ENCODE results near the gene DUOXA2.
"Not testable (repeated sequence)": the region's sequence is repeated elsewhere in the genome, so short reads cannot be mapped to it uniquely, and the experiment has no call there.

The DUOXA2 gene

DNA sequence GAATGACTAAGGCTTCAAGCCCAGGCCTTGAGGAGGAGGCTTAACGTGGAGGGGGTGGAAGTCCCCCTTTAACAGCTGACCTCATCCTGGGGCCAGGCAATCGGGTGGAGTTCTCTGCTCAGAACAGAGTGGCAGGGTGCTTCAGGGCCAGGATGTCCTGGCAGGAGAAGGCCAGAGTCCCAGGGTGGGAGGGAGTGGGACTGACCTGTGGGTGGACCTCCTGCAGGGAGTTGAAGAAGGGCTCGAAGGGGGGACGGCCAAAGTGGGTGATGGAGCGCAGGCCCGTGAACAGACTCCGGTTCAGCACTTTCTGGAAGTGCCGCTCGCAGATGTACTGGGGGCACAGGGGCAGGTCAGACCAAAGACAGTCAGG is 19.8 kb upstream of the DUOXA2 start:
- no peak for DNase-seq (ENCODE audit: low read depth in 3 of 3, low spot score in 1 of 3)

- DNase-seq (ENCODE audit: low read depth in 3 of 3, low spot score in 1 of 3), result no peak
These were observed 18.5 kb upstream of the DUOXA2 start for GRCh38 chr15:45095661-45096060.

- DNase-seq (ENCODE audit: low read depth in 3 of 3, low spot score in 1 of 3), result no peak
These were observed 16.7 kb upstream of the DUOXA2 start for GRCh38 chr15:45097466-45097865.

GRCh38 chr15:45099549-45100165 is 14.5 kb upstream of the DUOXA2 start:
- no peak for DNase-seq (ENCODE audit: low read depth in 3 of 3, low spot score in 1 of 3)

GRCh38 chr15:45100884-45101625 is 13.1 kb upstream of the DUOXA2 start:
- DNase-seq (ENCODE audit: low read depth in 3 of 3, low spot score in 1 of 3), result no peak

GRCh38 chr15:45101749-45102148 is 12.4 kb upstream of the DUOXA2 start:
- DNase-seq (ENCODE audit: low read depth in 3 of 3, low spot score in 1 of 3), result no peak

GRCh38 chr15:45102226-45102625 is 11.9 kb upstream of the DUOXA2 start:
- DNase-seq (ENCODE audit: low read depth in 3 of 3, low spot score in 1 of 3), result no peak

- DNase-seq (ENCODE audit: low read depth in 3 of 3, low spot score in 1 of 3), result not testable (repeated sequence)
These were observed 10.0 kb upstream of the DUOXA2 start for GRCh38 chr15:45104170-45104569.

GRCh38 chr15:45105586-45105985 is 8.5 kb upstream of the DUOXA2 start:
- DNase-seq (ENCODE audit: low read depth in 3 of 3, low spot score in 1 of 3), result no peak

GRCh38 chr15:45106002-45106790 is 7.9 kb upstream of the DUOXA2 start:
- no peak for DNase-seq (ENCODE audit: low read depth in 3 of 3, low spot score in 1 of 3)

- DNase-seq (ENCODE audit: low read depth in 3 of 3, low spot score in 1 of 3), result no peak
These were observed 6.0 kb upstream of the DUOXA2 start for GRCh38 chr15:45107941-45108630.

DNA sequence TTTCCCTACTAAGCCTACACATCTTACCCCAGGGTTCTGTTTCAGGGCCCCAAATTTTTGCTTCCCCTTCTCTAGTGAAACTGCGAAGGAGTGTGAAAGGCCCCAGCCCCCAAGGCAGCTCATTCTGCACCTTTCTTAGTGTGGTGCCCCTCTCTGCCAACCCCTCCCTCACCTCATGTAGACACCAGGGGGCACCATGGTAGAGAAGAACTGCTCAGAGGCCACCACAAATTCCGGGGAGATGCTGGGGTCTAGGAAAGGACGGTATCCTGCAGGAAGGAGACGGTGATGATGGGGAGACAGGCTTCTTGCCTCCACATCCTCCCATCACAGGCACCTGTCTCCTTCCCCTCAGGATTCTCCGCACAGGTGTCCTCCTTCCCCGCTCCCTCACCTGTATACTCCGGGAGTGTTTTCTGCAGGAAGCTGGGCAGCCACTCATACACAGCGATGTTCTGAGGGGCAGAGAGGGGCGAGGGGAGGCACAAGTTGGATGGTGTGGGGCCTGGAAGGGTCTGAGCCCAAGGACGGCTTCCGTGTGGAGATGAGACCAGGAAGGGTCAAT is 3.8 kb upstream of the DUOXA2 start:
- DNase-seq (ENCODE audit: low read depth in 3 of 3, low spot score in 1 of 3), result no peak

- no peak for DNase-seq (ENCODE audit: low read depth in 3 of 3, low spot score in 1 of 3)
These were observed 2.6 kb upstream of the DUOXA2 start for GRCh38 chr15:45111390-45112142.

- no peak for DNase-seq (ENCODE audit: low read depth in 3 of 3, low spot score in 1 of 3)
These were observed 2.0 kb upstream of the DUOXA2 start for GRCh38 chr15:45112143-45112590.

GRCh38 chr15:45112591-45113379 is 1.3 kb upstream of the DUOXA2 start:
- no peak for DNase-seq (ENCODE audit: low read depth in 3 of 3, low spot score in 1 of 3)

- no peak for DNase-seq (ENCODE audit: low read depth in 3 of 3, low spot score in 1 of 3)
These were observed 641 bp upstream of the DUOXA2 start for GRCh38 chr15:45113380-45113990.

GRCh38 chr15:45114751-45115085 is 592 bp downstream of the DUOXA2 start:
- no peak for DNase-seq (ENCODE audit: low read depth in 3 of 3, low spot score in 1 of 3)

- DNase-seq (ENCODE audit: low read depth in 3 of 3, low spot score in 1 of 3), result no peak
These were observed 1.2 kb downstream of the DUOXA2 start for GRCh38 chr15:45115312-45115820.

DNA sequence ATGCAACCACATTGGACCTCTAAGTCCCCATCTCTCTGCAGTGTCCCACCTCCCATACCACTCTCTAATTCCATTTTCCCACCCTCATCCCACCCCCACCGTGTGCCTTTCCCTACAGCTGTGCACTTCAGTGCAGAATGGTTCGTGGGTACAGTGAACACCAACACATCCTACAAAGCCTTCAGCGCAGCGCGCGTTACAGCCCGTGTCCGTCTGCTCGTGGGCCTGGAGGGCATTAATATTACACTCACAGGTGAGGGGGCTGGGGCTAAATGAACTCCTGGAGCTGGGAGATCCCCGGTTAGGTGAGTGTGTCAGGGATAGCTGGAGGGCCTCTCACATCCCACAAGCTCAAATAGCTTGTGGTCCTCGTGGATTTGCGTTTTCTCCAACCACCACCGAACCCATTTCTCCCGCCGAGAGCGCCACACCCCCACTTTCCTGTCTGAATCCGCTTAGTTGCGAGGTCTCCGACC is 1.9 kb downstream of the DUOXA2 start:
- DNase-seq (ENCODE audit: low read depth in 3 of 3, low spot score in 1 of 3), result no peak

Data from stimulated activated CD4-positive, alpha-beta T cell treated with anti-CD3 and anti-CD28 coated beads, TNF-alpha, amount 100 ng/mL, for 1 hour (primary cell).